ENCODE results near the gene FBXL15.
"Not testable (repeated sequence)": the region's sequence is repeated elsewhere in the genome, so short reads cannot be mapped to it uniquely, and the experiment has no call there.

The FBXL15 gene

DNA sequence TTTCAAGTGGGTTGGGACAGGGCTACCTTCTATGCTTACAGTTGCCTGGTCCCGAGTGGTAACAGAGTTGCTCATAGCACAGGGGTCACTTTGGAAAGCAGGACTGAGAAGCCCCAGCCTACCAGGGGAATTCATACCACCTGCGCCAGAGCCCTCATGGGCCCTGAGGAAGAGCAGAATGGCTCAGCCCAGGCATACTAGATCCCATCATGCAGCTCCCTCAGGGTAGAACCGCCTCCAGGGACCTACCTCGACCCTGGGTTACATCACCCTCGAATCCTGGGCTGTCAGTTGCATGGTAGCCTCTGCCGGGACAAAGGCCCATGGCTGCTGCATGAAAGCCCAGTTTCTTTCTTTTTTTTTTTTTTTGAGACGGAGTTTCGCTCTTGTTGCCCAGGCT lies 8.8 kb downstream of the FBXL15 start:
- no peak for ATAC-seq
- DNase-seq, result no peak

GRCh38 chr10:102431452-102432124 lies 11.0 kb downstream of the FBXL15 start:
- no peak for DNase-seq
- no peak for ATAC-seq

DNA sequence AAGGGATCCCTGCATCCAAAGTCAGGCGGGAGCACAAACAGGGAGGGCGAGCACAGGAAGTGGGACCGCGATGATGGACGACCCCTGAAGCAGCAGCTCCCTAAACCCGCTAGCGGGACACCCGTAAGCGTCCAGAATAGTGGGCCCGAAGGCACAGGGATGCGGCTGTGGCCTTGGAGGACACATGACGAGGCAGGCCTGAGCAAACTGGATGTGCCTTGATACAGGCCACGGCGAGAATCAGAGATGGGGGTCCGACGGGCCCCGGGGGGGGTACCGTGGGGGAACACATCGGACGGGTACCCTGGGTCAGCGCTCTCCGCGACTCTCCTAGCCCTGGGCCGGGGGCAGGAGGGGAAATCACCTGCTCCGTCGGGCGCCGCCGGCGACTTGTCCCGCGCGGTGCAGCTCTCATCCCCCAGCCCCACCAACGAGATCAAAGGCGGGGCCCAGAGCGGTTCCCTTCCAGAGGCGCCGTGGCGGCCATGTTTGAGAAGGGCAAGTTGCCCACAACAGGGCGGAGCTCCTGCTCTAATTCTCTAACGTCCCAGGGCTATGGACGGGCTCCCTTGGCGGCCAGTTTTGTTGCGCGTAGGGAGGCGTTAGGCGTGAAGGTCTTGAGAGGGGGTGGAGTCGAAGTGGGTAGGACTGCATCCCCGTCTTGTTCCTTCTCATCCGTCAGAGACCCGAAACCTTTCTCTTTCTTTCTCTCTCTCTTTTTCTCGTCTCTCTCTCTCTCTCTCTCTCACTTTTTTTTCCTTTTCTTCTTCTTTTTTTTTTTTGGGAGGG lies 11.7 kb downstream of the FBXL15 start, which contains the start of gene CUEDC2:
TSS of gene CUEDC2 (minus strand) at position 413 of the 789 bp plus-strand sequence. CDS start 7,386 bp downstream, outside the sequence.
- ATAC-seq (peak; percentile 94), DNase-seq (peak; percentile 98)

DNA sequence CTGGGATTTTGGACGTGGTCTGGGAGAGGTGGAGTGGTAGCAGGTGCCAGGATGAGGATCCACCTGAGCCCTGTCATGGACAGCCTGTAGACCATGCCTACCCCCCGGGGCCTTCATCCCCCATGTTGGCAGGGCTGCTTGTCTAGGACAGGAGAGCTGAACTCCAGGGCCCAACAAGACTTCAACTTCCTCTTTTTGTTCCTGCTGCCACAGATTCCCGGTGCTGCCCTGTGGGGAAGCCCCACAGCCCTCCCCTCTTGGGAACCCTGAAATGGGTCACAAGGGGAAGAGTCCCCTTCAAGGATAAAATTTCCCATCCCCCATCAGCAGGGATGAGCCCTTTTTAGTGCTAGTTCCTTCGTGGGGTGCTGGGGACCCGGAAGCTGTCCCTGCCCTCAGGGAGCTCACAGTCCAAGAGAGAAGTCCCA lies 13.0 kb downstream of the FBXL15 start:
- DNase-seq (peak; percentile 28), ATAC-seq (no peak)

DNA sequence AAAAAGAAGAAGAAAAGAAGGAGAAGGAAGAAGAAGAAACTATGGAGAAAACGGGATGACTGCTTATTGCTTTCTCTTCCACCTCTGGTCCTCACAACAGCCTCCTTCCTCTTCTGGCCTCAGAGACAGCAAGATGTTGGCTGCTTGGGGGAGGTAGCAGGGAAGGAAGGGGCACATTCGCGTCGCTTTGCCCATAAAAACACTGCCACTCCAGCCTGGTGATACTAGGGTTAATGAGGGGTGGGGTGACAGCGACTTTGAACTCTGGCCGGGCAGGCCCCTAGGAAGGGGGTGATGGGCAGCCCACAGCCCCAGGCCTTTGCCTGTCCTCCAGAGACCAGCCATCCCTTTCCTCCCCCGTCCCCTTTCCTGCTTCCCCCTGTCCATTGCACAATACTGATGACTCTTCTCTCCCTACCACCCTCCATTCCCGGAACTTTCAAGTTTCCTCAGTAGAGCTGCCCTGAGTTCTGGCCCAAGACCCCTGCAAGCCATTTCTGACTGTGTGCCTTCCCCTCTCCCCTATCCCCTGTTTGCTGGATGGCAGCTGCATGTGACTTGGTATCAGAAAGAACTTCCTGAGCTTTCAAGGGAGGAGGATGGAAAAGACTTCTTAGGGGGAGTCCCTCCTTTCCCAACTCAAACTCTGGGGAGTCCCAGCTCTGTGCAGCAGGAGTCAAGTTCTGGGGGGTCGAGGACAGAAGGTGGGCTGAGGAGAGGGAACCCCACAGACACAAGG lies 13.9 kb downstream of the FBXL15 start:
- ATAC-seq (no peak), DNase-seq (peak; percentile 24)

DNA sequence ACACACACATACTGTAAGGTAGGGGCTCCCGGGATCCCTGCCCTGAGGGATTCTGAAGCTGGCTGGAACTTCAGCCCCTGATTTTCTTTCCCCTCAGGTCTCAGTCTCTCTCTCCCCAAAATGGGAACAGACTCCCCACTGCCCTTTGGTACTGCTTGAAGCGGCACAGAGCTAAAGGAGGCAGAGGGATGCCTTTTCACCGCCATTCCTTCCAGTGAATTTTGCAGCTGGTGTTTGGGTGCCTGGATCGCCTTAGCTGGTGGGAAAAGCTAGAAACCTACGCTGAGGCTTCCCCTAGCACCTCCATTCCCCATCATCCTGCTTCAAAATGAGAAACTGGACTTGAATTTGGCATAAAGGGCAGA lies 14.5 kb downstream of the FBXL15 start:
- ATAC-seq (no peak), DNase-seq (no peak)

GRCh38 chr10:102435529-102436233 lies 15.0 kb downstream of the FBXL15 start:
- DNase-seq (peak; percentile 68), ATAC-seq (peak; percentile 25)

- no peak for ATAC-seq
- no peak for DNase-seq
Measured at GRCh38 chr10:102436312-102436711, 15.7 kb downstream of the FBXL15 start.

DNA sequence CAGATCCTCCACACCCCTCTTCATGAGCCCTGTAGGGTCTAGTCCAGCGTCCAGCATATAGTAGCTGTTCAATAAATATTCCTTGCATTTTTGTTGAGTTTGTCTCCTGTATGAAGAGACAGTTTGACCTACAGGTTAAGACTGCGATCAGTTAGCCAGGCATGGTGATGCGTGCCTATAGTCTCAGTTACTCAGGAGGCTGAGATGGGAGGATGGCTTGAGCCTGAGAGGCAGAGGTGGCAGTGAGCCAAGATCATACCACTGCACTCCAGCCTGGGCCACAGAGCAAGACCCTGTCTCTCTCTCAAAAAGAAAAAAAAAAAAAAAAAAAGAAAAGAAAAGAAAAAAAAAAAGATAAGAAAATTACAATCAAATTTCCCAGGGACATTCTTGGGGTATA lies 16.9 kb downstream of the FBXL15 start:
- DNase-seq, result no peak
- ATAC-seq, result no peak

DNA sequence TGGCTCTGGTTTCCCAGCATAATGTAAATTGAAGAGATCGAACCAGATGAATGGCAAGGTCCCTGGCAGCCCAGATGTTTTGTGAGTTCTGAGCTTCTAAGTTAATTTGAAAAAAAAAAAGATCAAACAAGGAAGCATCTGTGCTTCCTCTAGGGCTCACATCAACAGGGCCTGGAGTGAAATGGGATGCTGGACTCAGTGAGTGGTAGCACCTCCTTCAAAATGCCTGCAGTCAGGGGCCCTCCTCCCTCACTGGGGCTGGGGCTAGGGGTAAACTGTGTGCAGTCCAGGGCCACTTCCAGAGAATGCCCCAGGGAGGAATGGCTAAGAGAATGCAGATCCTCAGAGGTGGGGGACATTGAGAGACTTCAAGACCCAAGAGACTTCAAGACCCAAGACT lies 17.7 kb downstream of the FBXL15 start:
- ATAC-seq (no peak), DNase-seq (no peak)

- ATAC-seq (no peak), DNase-seq (no peak)
Measured at GRCh38 chr10:102444851-102445250, 24.2 kb downstream of the FBXL15 start.

- ATAC-seq (peak; percentile 51), DNase-seq (peak; percentile 86)
Measured at GRCh38 chr10:102449321-102450123, 28.9 kb downstream of the FBXL15 start.

DNA sequence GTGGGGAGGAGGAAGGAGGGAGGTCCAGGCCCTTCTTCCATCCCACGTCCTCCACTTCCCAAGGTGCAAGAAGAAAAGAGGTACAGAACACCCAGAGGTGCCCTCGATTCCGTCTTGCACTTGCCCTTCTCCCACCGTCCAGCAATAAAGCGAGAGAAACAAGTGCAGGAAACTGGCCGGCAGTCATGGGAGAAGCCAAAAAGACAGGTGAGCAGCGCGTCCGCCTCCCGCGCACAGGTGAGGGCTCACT lies 29.4 kb downstream of the FBXL15 start:
- ATAC-seq, result no peak
- no peak for DNase-seq

DNA sequence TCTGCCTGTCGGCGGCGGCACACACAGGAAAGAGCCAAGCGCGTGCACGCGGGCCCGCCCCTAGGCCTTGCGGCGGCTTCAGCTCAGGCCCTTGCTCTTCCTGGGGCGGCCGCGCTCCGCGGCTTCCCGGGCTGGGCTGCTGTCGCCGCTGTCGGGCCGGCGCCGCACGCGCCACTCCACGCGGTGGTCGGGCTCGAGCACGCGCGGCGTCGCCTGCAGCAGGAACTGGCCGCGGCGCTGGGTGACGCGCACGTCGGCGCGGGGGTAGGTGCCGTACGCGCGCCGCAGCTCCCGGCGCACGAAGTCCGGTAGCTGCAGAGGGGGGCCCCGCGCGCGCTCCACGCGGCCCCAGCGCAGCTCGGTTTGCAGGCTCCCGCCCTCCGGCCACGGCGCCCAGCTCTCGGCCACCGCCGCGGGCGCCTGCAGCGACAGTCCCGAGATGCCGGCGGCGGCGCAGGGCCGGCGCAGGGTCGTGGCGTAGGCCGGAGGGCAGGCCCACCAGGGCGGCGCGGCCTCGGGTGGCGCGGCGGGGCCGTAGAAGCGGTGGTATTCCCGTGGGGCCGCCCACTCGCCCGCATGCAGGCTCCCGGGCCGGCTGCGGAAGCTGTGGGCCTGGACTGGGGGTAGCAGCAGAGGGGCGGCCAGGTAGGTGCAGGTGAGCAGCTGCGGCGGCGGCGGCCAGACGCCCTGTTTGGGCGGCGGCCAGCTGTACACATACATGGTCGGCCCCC lies 29.9 kb downstream of the FBXL15 start:
- ATAC-seq (peak; percentile 76), DNase-seq (peak; percentile 87)

DNA sequence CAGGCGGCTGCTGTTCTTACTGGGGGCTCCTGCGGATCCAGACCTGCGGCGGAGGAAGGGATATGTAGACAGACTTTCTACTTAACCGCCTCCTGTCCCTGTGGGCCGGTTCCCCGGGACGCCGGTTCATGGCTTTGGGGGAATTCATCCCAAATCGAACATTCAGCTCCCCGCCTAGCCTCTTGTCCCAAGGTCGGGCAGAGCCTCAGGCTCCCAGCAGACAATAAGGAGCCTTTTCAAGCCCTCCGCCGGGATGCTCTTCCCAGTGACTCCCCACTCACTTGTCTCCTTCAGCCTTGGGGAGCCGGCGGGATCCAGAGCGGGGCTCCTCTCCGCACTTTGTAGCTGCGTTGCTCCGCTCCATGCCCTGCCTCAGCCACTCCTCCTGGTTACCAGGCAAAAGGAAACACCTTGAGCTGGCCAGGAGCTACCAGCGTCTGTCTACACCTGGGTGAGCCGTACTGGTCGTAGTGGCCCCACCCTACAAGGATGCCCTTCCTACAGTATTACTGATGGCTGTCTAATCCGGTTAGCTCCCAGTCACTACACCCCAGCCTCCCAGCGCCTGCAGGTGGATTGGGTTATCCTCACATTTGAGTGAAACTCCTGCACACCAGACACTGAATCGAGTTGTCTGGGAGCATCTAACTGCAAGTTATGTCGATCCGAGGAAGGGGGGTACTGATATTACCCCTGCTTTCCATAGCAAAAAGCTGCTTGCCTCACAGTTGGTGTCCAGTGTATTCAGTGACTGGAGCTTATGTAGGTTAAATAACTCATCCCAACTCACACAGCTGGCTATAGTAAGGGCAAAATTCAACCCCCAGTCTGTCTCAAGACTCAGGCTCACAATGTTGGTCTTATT lies 30.7 kb downstream of the FBXL15 start, which contains the start of gene C10orf95:
TSS of gene C10orf95 (minus strand) at position 439 of the 865 bp plus-strand sequence. CDS start 450 bp downstream, outside the sequence.
- peak; percentile 36 for DNase-seq
- ATAC-seq, result no peak

GRCh38 chr10:102452672-102453340 lies 32.2 kb downstream of the FBXL15 start:
- DNase-seq (peak; percentile 83), ATAC-seq (peak; percentile 83)

- DNase-seq (no peak), ATAC-seq (no peak)
Measured at GRCh38 chr10:102453502-102453901, 32.9 kb downstream of the FBXL15 start.

- ATAC-seq, DNase-seq: not testable (repeated sequence)
Measured at GRCh38 chr10:102454662-102455487, 34.2 kb downstream of the FBXL15 start.
